HG03575 (cell line): Measurements from ENCODE around the gene ACOT2.
"Not testable (repeated sequence)": the region's sequence is repeated elsewhere in the genome, so short reads cannot be mapped to it uniquely, and the experiment has no call there.

Source experiments
- ATAC-seq: cut with Tn5 transposase; IDR thresholded peaks from one replicate; pipeline ENCODE4 v1.9.1; 2021; ENCODE audit not compliant: unreplicated experiment, insufficient number of reproducible peaks, low FRiP score; ENCODE audit errors: extremely low read depth

The ACOT2 gene

GRCh38 chr14:73566935-73567334 is 2.1 kb upstream of the ACOT2 start:
- not testable (repeated sequence) for ATAC-seq

- ATAC-seq: no peak
Measured at GRCh38 chr14:73567358-73567757, 1.7 kb upstream of the ACOT2 start.

GRCh38 chr14:73567951-73568885 is 795 bp upstream of the ACOT2 start:
- ATAC-seq: no peak

- ATAC-seq: not testable (repeated sequence)
Measured at GRCh38 chr14:73568886-73569184, 178 bp upstream of the ACOT2 start.

- ATAC-seq: not testable (repeated sequence)
Measured at GRCh38 chr14:73570913-73571312, 1.9 kb downstream of the ACOT2 start.

- ATAC-seq: not testable (repeated sequence)
Measured at GRCh38 chr14:73573034-73573433, 4.0 kb downstream of the ACOT2 start.

GRCh38 chr14:73573740-73574139 is 4.7 kb downstream of the ACOT2 start:
- ATAC-seq: not testable (repeated sequence)

GRCh38 chr14:73574251-73574650 is 5.2 kb downstream of the ACOT2 start:
- ATAC-seq: not testable (repeated sequence)

GRCh38 chr14:73576391-73576790 is 7.4 kb downstream of the ACOT2 start:
- no peak for ATAC-seq

GRCh38 chr14:73577214-73577613 is 8.2 kb downstream of the ACOT2 start:
- not testable (repeated sequence) for ATAC-seq

GRCh38 chr14:73582102-73582979 is 13.3 kb downstream of the ACOT2 start:
- ATAC-seq: not testable (repeated sequence)

GRCh38 chr14:73588695-73589094 is 19.7 kb downstream of the ACOT2 start:
- ATAC-seq: no peak

- ATAC-seq: no peak
Measured at GRCh38 chr14:73589116-73589515, 20.1 kb downstream of the ACOT2 start.

- ATAC-seq: not testable (repeated sequence)
Measured at GRCh38 chr14:73590673-73591004, 21.6 kb downstream of the ACOT2 start.

GRCh38 chr14:73591690-73592449 is 22.9 kb downstream of the ACOT2 start, which contains the start of gene ACOT4:
TSS of gene ACOT4 (plus strand) at chr14:73591873. CDS start at chr14:73591960, 87 bp downstream.
- no peak for ATAC-seq

- no peak for ATAC-seq
Measured at GRCh38 chr14:73594491-73594890, 25.5 kb downstream of the ACOT2 start.

- ATAC-seq: no peak
Measured at GRCh38 chr14:73599499-73599898, 30.5 kb downstream of the ACOT2 start.

GRCh38 chr14:73602994-73603393 is 34.0 kb downstream of the ACOT2 start:
- ATAC-seq: no peak

GRCh38 chr14:73606271-73606670 is 37.3 kb downstream of the ACOT2 start:
- no peak for ATAC-seq
